Breast epithelium (tissue), 4 donors: ENCODE measurements around the gene AMBP. TPM values are rescaled to one million over a fixed set of nuclear protein-coding genes. Genes with fewer than 3 reads are reported as not detected.
A peak's percentile ranks its signal among the peaks of the same experiment; 100 is the strongest.

Experiments used
- DNase-seq, 2 donors: peaks; one replicate each; pipeline ENCODE4 v3.0.0-alpha.2; 2019; ENCODE audit warnings: low spot score in 2 of 2
- H3K27ac ChIP-seq, 2 donors: fragments of 200-600 bp; sonication (generic) in 1 of 2; one replicate each; pipeline ENCODE4 v1.5.1; 2016 to 2019; ENCODE audit warnings: mild to moderate bottlenecking in 1 of 2
- H3K27me3 ChIP-seq, 2 donors: fragments of 200-600 bp; sonication (generic) in 1 of 2; one replicate each; pipeline versions ENCODE4 v1.5.1 to v1.6.0; 2017 to 2019; ENCODE audit warnings: control low read depth in 1 of 2, mild to moderate bottlenecking in 1 of 2
- H3K36me3 ChIP-seq: fragments of 200-600 bp; one replicate; pipeline ENCODE4 v1.5.1; 2019
- H3K4me1 ChIP-seq, 2 donors: fragments of 200-600 bp; sonication (generic); one replicate each; pipeline ENCODE4 v1.5.1; 2016 to 2019; ENCODE audit warnings: control low read depth in 1 of 2
- H3K4me3 ChIP-seq, 3 donors: fragments of 200-600 bp; sonication (generic); 1 replicate in 2 of 3; 2 replicates in 1 of 3; pipeline ENCODE4 v1.5.1; 2016 to 2019; ENCODE audit warnings: mild to moderate bottlenecking in 3 of 3, moderate library complexity in 2 of 3
- H3K9me3 ChIP-seq, 2 donors: fragments of 200-600 bp; sonication (generic) in 1 of 2; one replicate each; pipeline ENCODE4 v1.5.1; 2016 to 2019; ENCODE audit warnings: control low read depth in 1 of 2
- CTCF ChIP-seq, 3 donors: fragments of 450-650 bp; IDR thresholded peaks; one replicate each; pipeline ENCODE4 v1.5.1; 2016 to 2017; ENCODE audit warnings: antibody characterized with exemption in 3 of 3, mild to moderate bottlenecking in 3 of 3, moderate library complexity in 3 of 3
- POLR2A ChIP-seq: fragments of 450-650 bp; IDR thresholded peaks from one replicate; pipeline ENCODE4 v1.6.1; 2016; ENCODE audit warnings: antibody characterized with exemption, mild to moderate bottlenecking, moderate library complexity
- POLR2AphosphoS5 ChIP-seq, 3 donors: sonication (generic); formaldehyde crosslinking; IDR thresholded peaks; one replicate each; pipeline ENCODE4 v1.6.1; 2017; ENCODE audit warnings: antibody characterized with exemption in 3 of 3
- intact Hi-C: fragments of 100-400 bp; cut with DNase I; formaldehyde crosslinking; loops from one replicate; pipeline ENCODE4 v1.15.1; 2023; ENCODE audit warnings: low total_unique reads
- total RNA-seq, 3 donors: library from RNA; depleted of rRNA; stranded (reverse); fragments of >200 nt; gene quantifications; one replicate each; pipeline ENCODE4 v1.1.0, GENCODE V29; 2016

Gene AMBP
- total RNA-seq, 3 donors from 2014 or later, result 0.66 TPM; not detected in 2

GRCh38 chr9:114050646-114051045, 27.5 kb downstream of the AMBP start:
- intact Hi-C loops, result no loop called here
- no peaks in the 10 kb centered on the region for H3K4me1 ChIP-seq
- H3K36me3 ChIP-seq, result no peaks in the 10 kb centered on the region
- no peak for DNase-seq
- H3K27me3 ChIP-seq, result no peaks in the 10 kb centered on the region
- H3K9me3 ChIP-seq, result no peaks in the 10 kb centered on the region
- no peak overlapping the region for H3K27ac ChIP-seq
- no peak for TF ChIP-seq CTCF (IDR thresholded peaks at IDR 0.05)
- TF ChIP-seq POLR2AphosphoS5 (IDR thresholded peaks at IDR 0.05), result no peak
- no peak for TF ChIP-seq POLR2A
- no peak overlapping the region for H3K4me3 ChIP-seq

GRCh38 chr9:114050226-114050568, 27.9 kb downstream of the AMBP start:
- no peaks in the 10 kb centered on the region for H3K36me3 ChIP-seq
- H3K4me1 ChIP-seq, result no peaks in the 10 kb centered on the region
- intact Hi-C loops, result no loop called here
- no peak for TF ChIP-seq CTCF (IDR thresholded peaks at IDR 0.05)
- TF ChIP-seq POLR2AphosphoS5 (IDR thresholded peaks at IDR 0.05), result no peak
- no peak for TF ChIP-seq POLR2A
- H3K27ac ChIP-seq, result no peak overlapping the region
- no peaks in the 10 kb centered on the region for H3K27me3 ChIP-seq
- no peak overlapping the region for H3K4me3 ChIP-seq
- H3K9me3 ChIP-seq, result no peaks in the 10 kb centered on the region
- no peak for DNase-seq

- Histone ChIP-seq H3K4me1 (no peaks in the 10 kb centered on the region), H3K27ac (no peak overlapping the region), H3K9me3 (no peaks in the 10 kb centered on the region), H3K36me3 (no peaks in the 10 kb centered on the region), H3K27me3 (no peaks in the 10 kb centered on the region), H3K4me3 (no peak overlapping the region)
- DNase-seq, result peak in 1 of 2 donors; percentile 46
- TF ChIP-seq POLR2A, result no peak
- intact Hi-C loops, result no loop called here
These were observed 28.5 kb downstream of the AMBP start for GRCh38 chr9:114049441-114050225.

- Histone ChIP-seq H3K27me3 (no peaks in the 10 kb centered on the region), H3K9me3 (peaks cover 0 to under 1% of the 10 kb centered on the region in 2 donors), H3K4me3 (no peak overlapping the region), H3K4me1 (no peaks in the 10 kb centered on the region), H3K27ac (no peak overlapping the region), H3K36me3 (no peaks in the 10 kb centered on the region)
- intact Hi-C loops, result no loop called here
- peak in 1 of 2 donors; percentile 38 for DNase-seq
- no peak for TF ChIP-seq POLR2AphosphoS5 (IDR thresholded peaks at IDR 0.05)
- no peak for TF ChIP-seq CTCF (IDR thresholded peaks at IDR 0.05)
- TF ChIP-seq POLR2A, result no peak
These were observed 29.3 kb downstream of the AMBP start for GRCh38 chr9:114048533-114049415.

- peak; percentile 16 to 22 for DNase-seq
- Histone ChIP-seq H3K27ac (no peak overlapping the region), H3K4me3 (no peak overlapping the region), H3K4me1 (no peaks in the 10 kb centered on the region), H3K9me3 (peaks cover 0 to 7% of the 10 kb centered on the region in 2 donors), H3K27me3 (no peaks in the 10 kb centered on the region), H3K36me3 (no peaks in the 10 kb centered on the region)
- TF ChIP-seq CTCF (IDR thresholded peaks at IDR 0.05) (peak in 1 of 3 donors; percentile 20), POLR2A (no peak)
- intact Hi-C loops, result no loop called here
These were observed 30.4 kb downstream of the AMBP start for GRCh38 chr9:114047717-114048116.
